Naive thymus-derived CD4-positive, alpha-beta T cell (primary cell): ENCODE results near the gene NCBP3. TPM values are rescaled to one million over a fixed set of nuclear protein-coding genes. Genes with fewer than 3 reads are reported as not detected.
"Not testable (repeated sequence)": the region's sequence is repeated elsewhere in the genome, so short reads cannot be mapped to it uniquely, and the experiment has no call there.

Experiments used
- ATAC-seq: fragments of 150-1000 bp; cut with Tn5 transposase; 2 replicates; pipeline ENCODE4 v1.10.0; 2021; ENCODE audit warnings: mild to moderate bottlenecking, moderate library complexity
- CTCF ChIA-PET: fragments of 350-600 bp; sonication (Branson Sonifier 250); formaldehyde crosslinking; loops from one replicate; lab custom pipeline; 2021; ENCODE audit warnings: antibody characterized with exemption; lab: Charles Lee
- POLR2A ChIA-PET: fragments of 350-600 bp; sonication (Branson Sonifier 250); formaldehyde crosslinking; loops from one replicate; lab custom pipeline; 2021; ENCODE audit warnings: antibody characterized with exemption, inconsistent platforms; lab: Charles Lee
- DNase-seq, 9 donors: peaks; one replicate each; pipeline versions ENCODE4 v3.0.0 to v3.0.0-alpha.2; 2020 to 2022; ENCODE audit warnings: mixed read lengths in 1 of 9
- H3K27ac ChIP-seq: one replicate; pipeline ENCODE4 v1.7.0; 2013; ENCODE audit warnings: mild to moderate bottlenecking, low read depth, low read length, moderate library complexity
- H3K27me3 ChIP-seq, 2 donors: one replicate each; pipeline ENCODE4 v1.7.0; 2013; ENCODE audit warnings: low read length in 2 of 2, mild to moderate bottlenecking in 2 of 2, moderate library complexity in 2 of 2; ENCODE audit not compliant: control insufficient read depth in 2 of 2, insufficient read depth in 2 of 2
- H3K36me3 ChIP-seq, 3 experiments: 1 replicate in 2 of 3; 2 replicates in 1 of 3; pipeline ENCODE4 v1.7.0; 2013; ENCODE audit warnings: low read length in 3 of 3, mild to moderate bottlenecking in 3 of 3, moderate library complexity in 1 of 3; ENCODE audit not compliant: insufficient read depth in 3 of 3, control insufficient read depth in 2 of 3
- H3K4me1 ChIP-seq, 2 donors: one replicate each; pipeline ENCODE4 v1.7.0; 2013; ENCODE audit warnings: low read length in 2 of 2, mild to moderate bottlenecking in 2 of 2, moderate library complexity in 1 of 2; ENCODE audit not compliant: control insufficient read depth in 2 of 2, insufficient read depth in 2 of 2
- H3K4me3 ChIP-seq: 2 replicates; pipeline ENCODE4 v1.7.0; 2013; ENCODE audit warnings: mild to moderate bottlenecking, low read length
- H3K9me3 ChIP-seq, 3 experiments: 1 replicate in 2 of 3; 2 replicates in 1 of 3; pipeline ENCODE4 v1.7.0; 2013; ENCODE audit warnings: low read length in 3 of 3; ENCODE audit not compliant: control insufficient read depth in 2 of 3
- H3K27ac Mint-ChIP-seq, 9 donors: one replicate each; pipeline ENCODE4 v1.8.0; 2020 to 2022; ENCODE audit warnings: mixed read lengths in 9 of 9, mild to moderate bottlenecking in 8 of 9, moderate library complexity in 5 of 9, inconsistent platforms in 2 of 9
- H3K27me3 Mint-ChIP-seq, 5 donors: one replicate each; pipeline ENCODE4 v1.8.0; 2021 to 2022; ENCODE audit warnings: mixed read lengths in 5 of 5, mild to moderate bottlenecking in 1 of 5
- H3K36me3 Mint-ChIP-seq, 5 donors: one replicate each; pipeline ENCODE4 v1.8.0; 2020 to 2022; ENCODE audit warnings: mixed read lengths in 5 of 5, mild to moderate bottlenecking in 3 of 5, inconsistent platforms in 1 of 5
- H3K4me1 Mint-ChIP-seq, 7 donors: one replicate each; pipeline ENCODE4 v1.8.0; 2020 to 2022; ENCODE audit warnings: mixed read lengths in 7 of 7, mild to moderate bottlenecking in 3 of 7, inconsistent platforms in 1 of 7
- H3K4me3 Mint-ChIP-seq, 10 donors: one replicate each; pipeline ENCODE4 v1.8.0; 2020 to 2022; ENCODE audit warnings: mild to moderate bottlenecking in 10 of 10, mixed read lengths in 10 of 10, moderate library complexity in 6 of 10, inconsistent platforms in 2 of 10
- H3K9me3 Mint-ChIP-seq, 11 donors: one replicate each; pipeline ENCODE4 v1.8.0; 2020 to 2022; ENCODE audit warnings: mixed read lengths in 11 of 11, mild to moderate bottlenecking in 4 of 11, inconsistent platforms in 1 of 11, moderate library complexity in 1 of 11
- intact Hi-C, 2 donors: fragments of 100-400 bp; cut with micrococcal nuclease; formaldehyde crosslinking; loops; one replicate each; pipeline ENCODE4 v1.15.1; 2023
- polyA plus RNA-seq, 2 donors: library from polyadenylated mRNA; unstranded; fragments of 300-500 nt; fragmentation: Illumina TruSeq; gene quantifications; one replicate each; pipeline ENCODE4 v1.2.3, GENCODE V29; 2021
- total RNA-seq, 6 experiments: library from RNA in 5 of 6; stranded (reverse) in 5 of 6; gene quantifications; 1 replicate in 5 of 6; 2 replicates in 1 of 6; pipeline ENCODE4 v1.2.3 and lab custom pipeline; 2021 to 2026

NCBP3 gene
- total and polyA plus RNA-seq, 7 experiments from 2014 or later, result 7.8 to 49.4 (median 41.5) TPM

GRCh38 chr17:3795390-3796102, 50.5 kb downstream of the NCBP3 start:
- peak overlapping the region in 1 of 10 donors; percentile 6 for H3K4me3 Mint-ChIP-seq
- peaks cover 0 to 33% (median 7%) of the 10 kb centered on the region in 7 donors for H3K4me1 Mint-ChIP-seq
- no peaks in the 10 kb centered on the region for H3K36me3 ChIP-seq
- H3K4me1 ChIP-seq, result peaks cover 0 to 30% of the 10 kb centered on the region in 2 donors
- no peaks in the 10 kb centered on the region for H3K27me3 ChIP-seq
- no peak for ATAC-seq
- peaks cover 0 to under 1% (median 0%) of the 10 kb centered on the region in 11 donors for H3K9me3 Mint-ChIP-seq
- intact Hi-C loops, result loop anchor here in 1 of 2 donors (5.0 kb wide), 1 partner anchor 33 kb away; no protein-coding TSS in a partner anchor
- H3K9me3 ChIP-seq, result no peaks in the 10 kb centered on the region
- ChIA-PET POLR2A (no interaction called here), CTCF (no interaction called here)
- H3K27ac ChIP-seq, result no peak overlapping the region
- H3K36me3 Mint-ChIP-seq, result no peaks in the 10 kb centered on the region
- H3K27ac Mint-ChIP-seq, result peak overlapping the region in 2 of 9 donors; percentile 33 to 49
- DNase-seq, result no peak
- H3K4me3 ChIP-seq, result no peak overlapping the region
- H3K27me3 Mint-ChIP-seq, result no peaks in the 10 kb centered on the region

- ATAC-seq, result peak; percentile 60
- H3K9me3 ChIP-seq, result no peaks in the 10 kb centered on the region
Observed at GRCh38 chr17:3794557-3795389, 51.3 kb downstream of the NCBP3 start.

GRCh38 chr17:3794152-3794551, 51.9 kb downstream of the NCBP3 start:
- ATAC-seq, CTCF ChIA-PET, H3K9me3 ChIP-seq, POLR2A ChIA-PET, H3K4me3 ChIP-seq, H3K9me3 Mint-ChIP-seq, H3K27me3 Mint-ChIP-seq, DNase-seq, H3K36me3 Mint-ChIP-seq, H3K36me3 ChIP-seq, H3K27ac Mint-ChIP-seq, intact Hi-C loops, H3K27ac ChIP-seq, H3K27me3 ChIP-seq, H3K4me3 Mint-ChIP-seq: not testable (repeated sequence)
- peaks cover 0 to 38% of the 10 kb centered on the region in 2 donors for H3K4me1 ChIP-seq
- H3K4me1 Mint-ChIP-seq, result peaks cover 0 to 42% (median 7%) of the 10 kb centered on the region in 7 donors

More at GRCh38 chr17:3794557-3795389, 51.3 kb downstream of the NCBP3 start:
- Mint-ChIP-seq H3K36me3 (no peaks in the 10 kb centered on the region), H3K27ac (peak overlapping the region in 1 of 9 donors; percentile 33), H3K27me3 (no peaks in the 10 kb centered on the region), H3K9me3 (peaks cover 0 to 2% (median 0%) of the 10 kb centered on the region in 11 donors), H3K4me1 (peaks cover 0 to 39% (median 7%) of the 10 kb centered on the region in 7 donors), H3K4me3 (no peak overlapping the region)
- Histone ChIP-seq H3K27me3 (no peaks in the 10 kb centered on the region), H3K4me3 (no peak overlapping the region), H3K27ac (no peak overlapping the region), H3K36me3 (no peaks in the 10 kb centered on the region), H3K4me1 (peaks cover 0 to 38% of the 10 kb centered on the region in 2 donors)
- no peak for DNase-seq
- CTCF ChIA-PET, result no interaction called here
- POLR2A ChIA-PET, result no interaction called here
- intact Hi-C loops, result loop anchor here in 1 of 2 donors (5.0 kb wide), 1 partner anchor 32 kb away; no protein-coding TSS in a partner anchor

GRCh38 chr17:3793258-3793657, 52.8 kb downstream of the NCBP3 start:
- H3K27ac Mint-ChIP-seq, DNase-seq, H3K27ac ChIP-seq, H3K4me3 Mint-ChIP-seq, ATAC-seq, intact Hi-C loops, H3K27me3 ChIP-seq, POLR2A ChIA-PET, CTCF ChIA-PET, H3K27me3 Mint-ChIP-seq, H3K36me3 Mint-ChIP-seq, H3K9me3 Mint-ChIP-seq, H3K4me3 ChIP-seq, H3K9me3 ChIP-seq, H3K36me3 ChIP-seq: not testable (repeated sequence)
- H3K4me1 ChIP-seq, result peaks cover 2 to 44% of the 10 kb centered on the region in 2 donors
- H3K4me1 Mint-ChIP-seq, result peaks cover 0 to 44% (median 8%) of the 10 kb centered on the region in 7 donors

- no peaks in the 10 kb centered on the region for H3K27me3 ChIP-seq
- Mint-ChIP-seq H3K36me3 (no peaks in the 10 kb centered on the region), H3K4me1 (peaks cover 0 to 45% (median 13%) of the 10 kb centered on the region in 7 donors), H3K27me3 (no peaks in the 10 kb centered on the region), H3K4me3 (no peak overlapping the region), H3K9me3 (peaks cover 0 to 2% (median 0%) of the 10 kb centered on the region in 11 donors), H3K27ac (no peak overlapping the region)
- no peak overlapping the region for H3K27ac ChIP-seq
- POLR2A ChIA-PET, result no interaction called here
- no peaks in the 10 kb centered on the region for H3K36me3 ChIP-seq
- intact Hi-C loops, result no loop called here
- ATAC-seq (no peak), DNase-seq (no peak)
- no peak overlapping the region for H3K4me3 ChIP-seq
- peaks cover 5 to 45% of the 10 kb centered on the region in 2 donors for H3K4me1 ChIP-seq
- H3K9me3 ChIP-seq, result no peaks in the 10 kb centered on the region
- CTCF ChIA-PET, result interaction anchor here (0.7 kb wide), 1 partner anchor 11 kb away, joined by 3 read pairs; no protein-coding TSS in a partner anchor
Observed at GRCh38 chr17:3792481-3792880, 53.6 kb downstream of the NCBP3 start.

- H3K9me3 ChIP-seq, result no peaks in the 10 kb centered on the region
- Mint-ChIP-seq H3K36me3 (peaks cover 0 to 1% (median 0%) of the 10 kb centered on the region in 5 donors), H3K4me3 (peak overlapping the region in 1 of 10 donors; percentile 27), H3K4me1 (peaks cover 0 to 33% (median 6%) of the 10 kb centered on the region in 7 donors), H3K9me3 (peaks cover 0 to 2% (median 0%) of the 10 kb centered on the region in 11 donors), H3K27ac (peak overlapping the region in 2 of 9 donors; percentile 56), H3K27me3 (no peaks in the 10 kb centered on the region)
- H3K27ac ChIP-seq, result no peak overlapping the region
- POLR2A ChIA-PET, result interaction anchor here (0.9 kb wide), 2 partner anchors 33 to 152 kb away, joined by 3 to 4 read pairs; partner anchors contain the start of genes CTNS and SHPK
- ATAC-seq (no peak), DNase-seq (no peak)
- no peaks in the 10 kb centered on the region for H3K27me3 ChIP-seq
- H3K36me3 ChIP-seq, result no peaks in the 10 kb centered on the region
- H3K4me1 ChIP-seq, result peaks cover 5 to 20% of the 10 kb centered on the region in 2 donors
- CTCF ChIA-PET, result interaction anchor here (1.8 kb wide), 1 partner anchor 51 kb away, joined by 4 read pairs; no protein-coding TSS in a partner anchor
- intact Hi-C loops, result loop anchor here (2.0 to 5.0 kb wide), 2 partner anchors 49 to 51 kb away; no protein-coding TSS in a partner anchor
- no peak overlapping the region for H3K4me3 ChIP-seq
Observed at GRCh38 chr17:3788200-3788599, 57.8 kb downstream of the NCBP3 start.
